NCI-H345 (cell line): Measurements from ENCODE around the gene TANGO6.
"Not testable (repeated sequence)": the region's sequence is repeated elsewhere in the genome, so short reads cannot be mapped to it uniquely, and the experiment has no call there.

ENCODE experiments used
- DNase-seq: peaks from one replicate; lab custom pipeline; 2025; lab: John Stamatoyannopoulos, UW

The TANGO6 gene

GRCh38 chr16:68843482-68844210 lies at the start of gene TANGO6:
TANGO6 (plus strand) TSS chr16:68843531; CDS start chr16:68843618, 87 bp downstream.
- peak; percentile 82 for DNase-seq

DNA sequence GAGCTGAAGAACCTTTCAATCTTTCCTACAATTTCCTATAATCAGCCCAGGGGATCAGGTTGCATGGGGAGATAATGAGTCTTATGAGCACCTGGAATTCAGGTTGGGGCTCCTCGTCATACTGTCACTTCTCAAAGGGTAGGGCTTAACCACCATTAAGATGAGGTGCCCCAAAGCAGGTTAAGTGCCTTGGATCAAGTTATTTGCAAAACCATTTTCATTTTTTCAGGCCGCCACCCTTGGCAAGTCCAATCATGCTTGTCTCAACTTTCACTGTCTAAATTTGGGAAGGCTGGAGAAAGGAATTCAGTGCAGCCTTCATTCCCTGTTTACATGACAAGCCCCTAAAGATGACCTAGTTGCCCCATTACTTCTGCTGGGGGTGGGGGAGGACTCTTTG lies 44.9 kb upstream of the TANGO6 start:
- DNase-seq = peak; percentile 1

DNA sequence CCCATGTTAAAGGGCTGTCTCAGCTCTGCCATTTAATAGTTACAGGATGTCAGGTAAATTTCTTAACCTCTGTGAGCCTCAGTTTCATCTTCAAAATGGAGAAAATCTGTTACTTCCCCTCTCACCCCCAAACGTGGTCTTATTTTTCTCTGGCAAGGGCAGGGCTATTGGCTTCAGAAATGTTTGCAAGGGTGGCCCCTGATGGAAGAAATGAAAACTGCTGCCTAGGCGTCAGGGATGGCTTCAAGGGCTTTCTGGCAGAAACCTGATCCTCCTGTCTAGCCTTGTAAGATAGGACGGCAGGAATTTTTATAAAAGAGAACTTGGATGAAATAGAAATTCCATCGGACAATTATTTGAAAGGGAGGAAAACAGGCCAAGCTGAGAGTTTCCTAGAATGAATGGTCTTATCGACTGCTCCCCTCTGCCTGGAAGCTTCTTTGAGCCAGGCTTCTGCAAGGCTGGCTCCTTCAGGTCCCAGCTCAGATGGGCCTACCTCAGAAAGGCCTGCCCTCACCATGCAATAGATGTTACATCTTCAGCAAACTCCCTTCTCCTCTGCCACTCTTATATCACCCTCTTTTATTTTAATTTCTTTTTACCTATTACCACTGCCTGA lies 43.0 kb upstream of the TANGO6 start:
- DNase-seq = peak; percentile 59

GRCh38 chr16:68802190-68802589 lies 41.1 kb upstream of the TANGO6 start:
- no peak for DNase-seq

- DNase-seq = no peak
Observed at GRCh38 chr16:68806422-68806821, 36.9 kb upstream of the TANGO6 start.

DNA sequence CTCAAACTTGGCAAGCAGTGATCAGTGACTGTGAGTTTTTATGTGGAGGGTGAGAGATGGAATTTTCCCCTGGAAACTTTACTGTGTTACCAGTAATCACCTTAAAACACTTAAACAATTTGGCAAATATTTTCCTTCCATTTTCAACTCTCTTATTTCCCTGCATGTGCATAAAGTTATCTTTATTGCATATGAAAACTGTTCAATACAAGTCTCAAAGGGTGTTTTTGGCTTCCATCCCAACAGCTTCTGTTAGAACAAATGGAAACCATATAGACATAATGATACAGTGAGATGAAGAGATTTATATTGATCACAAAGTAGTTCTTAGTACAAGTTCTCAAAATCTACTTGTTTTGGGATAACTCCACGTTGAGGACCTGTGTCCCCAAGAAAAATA lies 36.4 kb upstream of the TANGO6 start:
- no peak for DNase-seq

- DNase-seq = no peak
Observed at GRCh38 chr16:68814516-68814915, 28.8 kb upstream of the TANGO6 start.

- no peak for DNase-seq
Observed at GRCh38 chr16:68823401-68824135, 19.8 kb upstream of the TANGO6 start.

DNA sequence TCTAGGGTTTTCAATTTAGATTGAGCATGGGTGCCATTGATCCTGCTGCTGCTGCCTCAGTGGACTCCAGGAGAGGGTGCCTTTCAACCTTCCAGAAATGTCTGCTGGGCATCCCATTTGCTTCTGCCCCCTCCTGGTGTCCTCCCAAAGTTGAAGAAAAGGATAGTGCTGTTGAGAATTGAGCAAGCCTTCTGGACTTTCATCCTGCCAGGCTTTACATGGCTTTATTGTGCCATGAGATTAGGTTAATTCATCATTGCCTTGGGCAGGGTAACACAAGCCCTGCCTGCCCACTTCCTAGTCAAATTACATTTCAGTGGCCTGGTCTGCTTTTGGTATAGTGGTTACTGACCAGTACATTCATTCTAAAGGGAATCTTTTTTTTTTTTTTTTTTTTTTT lies 17.9 kb upstream of the TANGO6 start:
- DNase-seq = no peak

DNA sequence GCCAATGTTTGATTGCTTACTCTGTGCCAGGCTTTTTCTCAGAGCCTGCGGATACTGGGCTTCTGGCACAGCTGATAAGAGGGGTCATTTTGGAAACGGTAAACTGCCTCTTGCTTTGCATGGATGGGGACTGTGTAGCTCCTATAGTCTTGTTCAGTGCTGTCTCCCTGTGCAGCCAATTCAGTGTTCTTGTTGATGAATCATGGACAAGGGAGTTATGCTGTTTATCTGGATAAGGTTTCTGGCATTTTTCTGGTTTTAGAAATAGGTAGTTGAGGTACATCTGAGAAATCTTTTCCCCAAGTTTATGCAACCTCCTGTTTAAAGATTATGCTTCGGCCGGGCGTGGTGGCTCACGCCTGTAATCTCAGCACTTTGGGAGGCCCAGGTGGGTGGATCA lies 16.7 kb upstream of the TANGO6 start:
- DNase-seq = no peak

DNA sequence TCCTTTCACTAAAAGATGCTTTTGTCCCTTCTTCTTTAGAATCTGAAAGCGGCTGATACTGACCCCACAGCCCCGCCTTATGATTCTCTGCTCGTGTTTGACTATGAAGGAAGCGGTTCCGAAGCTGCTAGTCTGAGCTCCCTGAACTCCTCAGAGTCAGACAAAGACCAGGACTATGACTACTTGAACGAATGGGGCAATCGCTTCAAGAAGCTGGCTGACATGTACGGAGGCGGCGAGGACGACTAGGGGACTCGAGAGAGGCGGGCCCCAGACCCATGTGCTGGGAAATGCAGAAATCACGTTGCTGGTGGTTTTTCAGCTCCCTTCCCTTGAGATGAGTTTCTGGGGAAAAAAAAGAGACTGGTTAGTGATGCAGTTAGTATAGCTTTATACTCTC lies 10.1 kb upstream of the TANGO6 start:
- no peak for DNase-seq

GRCh38 chr16:68834550-68834949 lies 8.8 kb upstream of the TANGO6 start:
- DNase-seq = no peak

DNA sequence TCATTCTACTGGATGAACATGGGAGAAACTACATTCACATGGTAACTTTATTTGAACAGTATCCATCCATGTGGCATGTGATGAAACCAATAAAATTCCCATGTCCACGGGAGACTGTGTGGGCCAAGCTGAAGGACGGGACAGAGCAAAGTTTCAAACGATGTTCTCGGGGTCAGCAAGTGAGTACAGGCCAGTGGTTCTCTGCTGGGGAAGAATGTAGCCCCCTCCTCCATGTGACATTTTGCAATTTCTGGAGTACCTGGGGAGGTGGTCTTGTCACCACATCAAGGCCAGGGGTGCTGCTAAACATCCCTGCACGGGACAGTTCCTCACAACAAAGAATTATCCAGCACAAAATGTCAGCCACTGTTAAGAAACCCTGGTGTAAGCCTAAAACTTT lies 7.4 kb upstream of the TANGO6 start:
- no peak for DNase-seq

GRCh38 chr16:68839831-68840230 lies 3.5 kb upstream of the TANGO6 start:
- DNase-seq = no peak

DNA sequence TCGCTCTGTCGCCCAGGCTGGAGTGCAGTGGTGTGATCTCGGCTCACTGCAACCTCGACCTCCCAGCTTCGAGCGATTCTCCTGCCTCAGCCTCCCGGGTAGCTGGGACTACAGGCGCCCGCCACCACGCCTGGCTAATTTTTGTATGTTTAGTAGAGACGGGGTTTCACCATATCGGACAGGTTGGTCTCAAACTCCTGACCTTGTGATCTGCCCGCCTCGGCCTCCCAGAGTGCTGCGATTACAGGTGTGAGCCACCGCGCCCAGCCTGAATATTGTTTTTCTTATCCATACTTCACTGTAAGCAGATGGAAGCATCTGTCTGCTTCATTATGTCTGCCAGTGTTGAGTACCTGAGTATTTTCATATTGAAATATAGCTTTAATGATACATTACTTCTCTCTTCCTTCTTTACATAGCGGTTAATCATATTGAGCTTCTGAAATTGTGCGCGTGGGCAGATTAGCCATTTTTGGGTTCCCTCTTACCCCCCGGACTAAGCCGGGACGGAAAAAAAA lies 308 bp upstream of the TANGO6 start:
- not testable (repeated sequence) for DNase-seq

DNA sequence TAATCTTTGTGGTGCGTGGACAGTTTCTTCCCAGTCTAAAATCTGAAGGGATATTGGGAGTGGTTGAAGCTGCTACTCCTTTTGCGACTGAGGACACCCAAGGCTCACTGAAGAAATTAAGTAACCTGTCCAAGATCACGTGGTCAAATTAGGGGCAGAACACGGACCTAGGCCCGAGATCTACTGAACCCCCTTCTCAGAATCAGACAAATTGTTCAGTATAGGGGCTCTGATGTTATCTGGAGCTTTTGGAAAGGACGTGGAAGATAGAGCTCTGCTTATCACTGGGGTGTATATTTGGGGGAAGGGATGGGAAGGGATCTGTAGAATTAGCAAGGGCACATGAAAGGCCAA lies 857 bp downstream of the TANGO6 start:
- DNase-seq = no peak

DNA sequence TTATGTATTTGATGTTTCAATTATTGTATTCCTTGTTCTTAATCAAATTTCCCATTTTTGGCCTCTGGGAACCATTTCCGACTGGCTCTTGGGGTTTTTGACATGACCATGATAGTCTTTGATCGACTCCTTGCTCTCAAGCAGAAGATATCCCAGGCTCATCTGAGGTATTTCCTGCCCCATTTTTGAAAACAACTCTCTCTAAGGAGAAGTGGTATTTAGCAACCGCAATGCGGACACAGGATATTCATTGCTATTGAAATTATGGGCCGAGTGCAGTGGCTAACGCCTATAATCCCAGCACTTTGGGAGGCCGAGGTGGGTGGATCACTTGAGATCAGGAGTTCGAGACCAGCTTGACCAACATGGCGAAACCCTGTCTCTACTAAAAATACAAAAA lies 5.5 kb downstream of the TANGO6 start:
- no peak for DNase-seq

GRCh38 chr16:68850481-68850880 lies 7.2 kb downstream of the TANGO6 start:
- DNase-seq = no peak

- DNase-seq = no peak
Observed at GRCh38 chr16:68851601-68852000, 8.3 kb downstream of the TANGO6 start.

DNA sequence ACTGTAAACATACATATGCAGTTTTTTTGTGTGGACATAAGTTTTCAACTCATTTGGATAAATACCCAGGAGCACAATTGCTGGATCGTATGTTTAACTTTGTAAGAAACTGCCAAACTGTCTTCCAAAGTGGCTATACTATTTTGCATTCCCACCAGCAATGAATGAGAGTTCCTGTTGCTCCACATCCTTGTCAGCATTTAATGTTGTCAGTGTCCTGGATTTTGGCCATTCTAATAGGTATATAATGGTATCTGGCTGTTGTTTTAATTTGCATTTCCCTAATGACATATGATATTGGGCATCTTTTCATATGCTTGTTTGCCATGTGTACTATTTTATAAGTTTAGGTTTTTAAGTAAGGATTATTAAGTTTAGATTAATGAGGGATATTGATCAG lies 14.1 kb downstream of the TANGO6 start:
- DNase-seq = no peak

- no peak for DNase-seq
Observed at GRCh38 chr16:68859828-68860227, 16.5 kb downstream of the TANGO6 start.

DNA sequence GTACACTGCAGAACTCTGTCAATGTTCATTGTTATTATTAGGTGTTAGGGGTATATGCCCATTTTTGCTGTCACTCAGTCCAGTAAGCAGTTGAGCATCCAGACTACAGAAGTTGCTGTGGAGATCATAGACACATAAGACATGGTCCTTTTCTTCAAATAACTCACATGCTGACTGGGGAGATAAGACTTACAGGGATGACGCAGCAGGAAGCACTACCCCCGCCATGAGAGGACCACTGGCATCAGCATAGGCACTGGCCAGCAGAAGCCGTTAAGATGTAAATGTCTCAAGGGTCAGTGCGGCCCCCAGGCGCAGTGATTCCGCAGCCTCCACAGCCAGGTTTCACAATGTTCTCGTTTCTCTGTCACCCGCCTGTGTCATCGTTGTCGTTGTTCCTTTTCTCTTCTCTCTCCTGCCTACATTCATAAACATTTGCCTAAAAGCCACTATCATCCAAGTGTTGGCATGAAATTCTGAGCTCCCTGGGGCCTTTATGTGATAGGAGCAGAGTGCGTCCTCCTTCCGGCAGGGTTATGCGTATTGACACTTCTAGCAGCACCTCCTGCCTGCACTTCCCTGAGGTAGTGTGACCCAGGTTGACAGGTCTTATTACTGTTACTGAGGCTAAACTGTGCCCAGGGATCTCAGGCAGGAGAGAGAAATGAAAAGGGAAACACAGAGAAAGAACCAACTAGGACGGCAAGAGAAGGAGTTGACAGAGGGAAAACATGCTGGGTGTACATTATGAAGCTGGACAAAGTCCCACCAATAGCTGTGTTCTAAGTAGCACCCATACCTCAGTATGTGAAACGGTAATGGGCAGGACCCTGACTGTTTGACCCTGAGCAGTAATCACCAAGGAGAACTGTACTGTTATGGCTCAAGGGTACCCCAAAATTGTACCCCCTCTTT lies 17.9 kb downstream of the TANGO6 start:
- no peak for DNase-seq
